ENCODE data around the gene SLC35G2.
"Not testable (repeated sequence)": the region's sequence is repeated elsewhere in the genome, so short reads cannot be mapped to it uniquely, and the experiment has no call there.

DNA sequence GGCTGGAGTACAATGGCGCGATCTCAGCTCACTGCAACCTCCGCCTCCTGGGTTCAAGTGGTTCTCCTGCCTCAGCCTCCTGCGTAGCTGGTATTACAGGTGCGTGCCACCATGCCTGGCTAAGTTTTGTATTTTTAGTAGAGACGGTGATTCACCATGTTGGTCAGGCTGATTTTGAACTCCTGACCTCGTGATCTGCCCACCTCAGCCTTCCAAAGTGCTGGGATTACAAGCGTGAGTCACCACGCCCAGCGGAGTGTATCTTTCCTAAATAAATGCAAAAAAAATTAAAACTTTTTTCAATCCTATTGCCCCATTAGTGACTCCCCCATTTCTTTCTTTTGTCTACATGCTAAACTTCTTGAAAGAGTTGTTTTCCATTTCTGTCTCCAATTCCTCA, 17.8 kb upstream of the SLC35G2 start:
- not testable (repeated sequence) for TF ChIP-seq SUZ12 (IDR thresholded peaks at IDR 0.05; ENCODE audit: extremely low read depth, insufficient read depth, insufficient read length); YY1 (IDR thresholded peaks at IDR 0.05; ENCODE audit: insufficient read depth, insufficient read length)

Measured in NT2/D1 (cell line).